Measurements from ENCODE around the gene LARGE1. TPM values are rescaled to one million over a fixed set of nuclear protein-coding genes. Genes with fewer than 3 reads are reported as not detected.

LARGE1 gene
- total RNA-seq, 1 donor from 2014 or later, result 27.4 TPM

GRCh38 chr22:33687464-33687863 is 232.8 kb downstream of the LARGE1 start:
- ATAC-seq, result no peak
- H3K27ac ChIP-seq, result no peak overlapping the region
- intact Hi-C loops (cut with DNase I), result no loop called here
- DNase-seq, result no peak
- TF ChIP-seq CTCF (IDR thresholded peaks at IDR 0.05), result no peak
- no peaks in the 10 kb centered on the region for H3K4me1 ChIP-seq
- H3K27me3 ChIP-seq (ENCODE audit: low read depth), result no peaks in the 10 kb centered on the region
- H3K36me3 ChIP-seq, result no peaks in the 10 kb centered on the region
- no peaks in the 10 kb centered on the region for H3K9me3 ChIP-seq
- H3K4me3 ChIP-seq, result no peak overlapping the region

- TF ChIP-seq CTCF (IDR thresholded peaks at IDR 0.05), result no peak
- no peak for ATAC-seq
Observed at GRCh38 chr22:33684087-33684486, 236.2 kb downstream of the LARGE1 start.

GRCh38 chr22:33682927-33683326 is 237.3 kb downstream of the LARGE1 start:
- ATAC-seq (no peak), DNase-seq (no peak)
- H3K9me3 ChIP-seq, result no peaks in the 10 kb centered on the region
- no peak overlapping the region for H3K4me3 ChIP-seq
- H3K36me3 ChIP-seq, result no peaks in the 10 kb centered on the region
- intact Hi-C loops (cut with DNase I), result no loop called here
- no peaks in the 10 kb centered on the region for H3K27me3 ChIP-seq (ENCODE audit: low read depth)
- TF ChIP-seq CTCF (IDR thresholded peaks at IDR 0.05), result no peak
- no peaks in the 10 kb centered on the region for H3K4me1 ChIP-seq
- no peak overlapping the region for H3K27ac ChIP-seq

More at GRCh38 chr22:33684087-33684486, 236.2 kb downstream of the LARGE1 start:
- Histone ChIP-seq H3K9me3 (no peaks in the 10 kb centered on the region), H3K27me3 (ENCODE audit: low read depth) (no peaks in the 10 kb centered on the region), H3K4me1 (no peaks in the 10 kb centered on the region), H3K4me3 (no peak overlapping the region), H3K27ac (no peak overlapping the region), H3K36me3 (no peaks in the 10 kb centered on the region)
- DNase-seq, result no peak
- intact Hi-C loops (cut with DNase I), result no loop called here

- no peak overlapping the region for H3K27ac ChIP-seq
- H3K27me3 ChIP-seq (ENCODE audit: low read depth), result no peaks in the 10 kb centered on the region
- H3K9me3 ChIP-seq, result no peaks in the 10 kb centered on the region
- H3K4me1 ChIP-seq, result no peaks in the 10 kb centered on the region
- ATAC-seq, result no peak
- no peak overlapping the region for H3K4me3 ChIP-seq
- no peak for DNase-seq
- intact Hi-C loops (cut with DNase I), result no loop called here
- no peak for TF ChIP-seq CTCF (IDR thresholded peaks at IDR 0.05)
- H3K36me3 ChIP-seq, result no peaks in the 10 kb centered on the region
Observed at GRCh38 chr22:33680632-33681031, 239.6 kb downstream of the LARGE1 start.

GRCh38 chr22:33678523-33678922 is 241.8 kb downstream of the LARGE1 start:
- H3K4me1 ChIP-seq, result no peaks in the 10 kb centered on the region
- DNase-seq, result no peak
- intact Hi-C loops (cut with DNase I), result no loop called here
- no peaks in the 10 kb centered on the region for H3K27me3 ChIP-seq (ENCODE audit: low read depth)
- no peak for ATAC-seq
- no peak overlapping the region for H3K27ac ChIP-seq
- no peak for TF ChIP-seq CTCF (IDR thresholded peaks at IDR 0.05)
- no peaks in the 10 kb centered on the region for H3K9me3 ChIP-seq
- no peak overlapping the region for H3K4me3 ChIP-seq
- no peaks in the 10 kb centered on the region for H3K36me3 ChIP-seq

- Histone ChIP-seq H3K4me3 (no peak overlapping the region), H3K27me3 (ENCODE audit: low read depth) (no peaks in the 10 kb centered on the region), H3K36me3 (no peaks in the 10 kb centered on the region), H3K9me3 (no peaks in the 10 kb centered on the region), H3K27ac (no peak overlapping the region), H3K4me1 (no peaks in the 10 kb centered on the region)
- no peak for DNase-seq
- ATAC-seq, result no peak
- no peak for TF ChIP-seq CTCF (IDR thresholded peaks at IDR 0.05)
- intact Hi-C loops (cut with DNase I), result no loop called here
Observed at GRCh38 chr22:33677536-33677935, 242.7 kb downstream of the LARGE1 start.

All from lower lobe of right lung (tissue), 2 donors.